GM23338 (cell line): ENCODE data around the gene MYCBP2. TPM values are rescaled to one million over a fixed set of nuclear protein-coding genes. Genes with fewer than 3 reads are reported as not detected.

Source experiments
- ATAC-seq: fragments of 200-7000 bp; cut with Tn5 transposase; 3 replicates; pipeline ENCODE4 v1.9.1; 2020
- DNase-seq: peaks from one replicate; pipeline ENCODE4 v3.0.0-alpha.2; 2015; ENCODE audit warnings: low spot score
- H2AFZ ChIP-seq: fragments of 200-600 bp; sonication (generic); 2 replicates; pipeline ENCODE4 v1.8.0; 2016; ENCODE audit warnings: antibody characterized with exemption, mild to moderate bottlenecking, moderate library complexity
- H3F3A ChIP-seq: fragments of 200-600 bp; sonication (generic); replicated peaks from 2 replicates; pipeline ENCODE4 v1.8.0; 2017; ENCODE audit warnings: antibody characterized with exemption, mixed run types, low read depth
- H3K27ac ChIP-seq: fragments of 200-600 bp; sonication (generic); 2 replicates; pipeline ENCODE4 v1.6.1; 2016; ENCODE audit warnings: low read depth
- H3K27me3 ChIP-seq: fragments of 200-600 bp; sonication (generic); 2 replicates; pipeline ENCODE4 v1.8.0; 2016; ENCODE audit warnings: mild to moderate bottlenecking, mixed run types, moderate library complexity; ENCODE audit not compliant: insufficient read depth
- H3K36me3 ChIP-seq: fragments of 200-600 bp; sonication (generic); 2 replicates; pipeline ENCODE4 v1.8.0; 2016; ENCODE audit warnings: mild to moderate bottlenecking; ENCODE audit not compliant: insufficient read depth
- H3K4me1 ChIP-seq: fragments of 200-600 bp; sonication (generic); 2 replicates; pipeline ENCODE4 v1.8.0; 2016; ENCODE audit warnings: mild to moderate bottlenecking, moderate library complexity; ENCODE audit not compliant: insufficient read depth
- H3K4me2 ChIP-seq: fragments of 200-600 bp; sonication (generic); 2 replicates; pipeline ENCODE4 v1.7.1; 2017; ENCODE audit warnings: mixed run types
- H3K4me3 ChIP-seq: fragments of 200-600 bp; sonication (generic); 2 replicates; pipeline ENCODE4 v1.6.1; 2016; ENCODE audit warnings: mixed run types
- H3K79me2 ChIP-seq: fragments of 200-600 bp; sonication (generic); replicated peaks from 2 replicates; pipeline ENCODE4 v1.8.0; 2017; ENCODE audit warnings: mild to moderate bottlenecking; ENCODE audit not compliant: insufficient read depth
- H3K9me2 ChIP-seq: fragments of 200-600 bp; sonication (generic); 2 replicates; pipeline ENCODE4 v1.8.0; 2017; ENCODE audit not compliant: insufficient read depth
- H4K20me1 ChIP-seq: fragments of 200-600 bp; sonication (generic); replicated peaks from 2 replicates; pipeline ENCODE4 v1.8.0; 2017; ENCODE audit warnings: mild to moderate bottlenecking; ENCODE audit not compliant: insufficient read depth
- H3K27ac Mint-ChIP-seq: 2 replicates; pipeline ENCODE4 v1.8.0; 2020; ENCODE audit warnings: inconsistent platforms, mild to moderate bottlenecking, moderate library complexity, mixed read lengths
- H3K27me3 Mint-ChIP-seq: 3 replicates; pipeline ENCODE4 v1.8.0; 2022; ENCODE audit warnings: low read depth, mild to moderate bottlenecking, moderate library complexity, mixed read lengths, inconsistent platforms; ENCODE audit not compliant: insufficient read depth, poor library complexity
- H3K36me3 Mint-ChIP-seq: 3 replicates; pipeline ENCODE4 v1.8.0; 2021; ENCODE audit warnings: low read depth, mild to moderate bottlenecking, inconsistent platforms, moderate library complexity, mixed read lengths
- H3K4me1 Mint-ChIP-seq: 3 replicates; pipeline ENCODE4 v1.8.0; 2020; ENCODE audit warnings: mild to moderate bottlenecking, inconsistent platforms, mixed read lengths
- H3K4me3 Mint-ChIP-seq: 3 replicates; pipeline ENCODE4 v1.8.0; 2021; ENCODE audit warnings: moderate library complexity, mild to moderate bottlenecking, inconsistent platforms, mixed read lengths
- H3K9me3 Mint-ChIP-seq: 3 replicates; pipeline ENCODE4 v1.8.0; 2020; ENCODE audit warnings: moderate library complexity, mild to moderate bottlenecking, inconsistent platforms, mixed read lengths
- CREB1 ChIP-seq: fragments of 250-450 bp; sonication (Bioruptor Pico); IDR thresholded peaks from 2 replicates; pipeline ENCODE4 v1.5.0; 2020; ENCODE audit warnings: low read depth, mild to moderate bottlenecking, moderate library complexity
- EZH2 ChIP-seq: fragments of 200-600 bp; sonication (generic); IDR thresholded peaks from one replicate; pipeline ENCODE4 v1.8.0; 2017; ENCODE audit warnings: antibody characterized with exemption, mild to moderate bottlenecking, low read depth; ENCODE audit not compliant: unreplicated experiment
- EZH2phosphoT487 ChIP-seq: fragments of 200-600 bp; sonication (generic); IDR thresholded peaks from one replicate; pipeline ENCODE4 v1.8.1; 2018; ENCODE audit warnings: antibody characterized with exemption; ENCODE audit not compliant: unreplicated experiment
- JUNB ChIP-seq: IDR thresholded peaks from one replicate; pipeline ENCODE4 v1.6.1; 2016; ENCODE audit warnings: antibody characterized with exemption; ENCODE audit not compliant: unreplicated experiment
- NANOG ChIP-seq: IDR thresholded peaks from 2 replicates; pipeline ENCODE4 v1.6.1; 2016; ENCODE audit warnings: antibody characterized with exemption, borderline replicate concordance
- POLR2AphosphoS5 ChIP-seq: IDR thresholded peaks from 2 replicates; pipeline ENCODE4 v1.6.1; 2016; ENCODE audit warnings: antibody characterized with exemption, low read depth
- STAT1 ChIP-seq: IDR thresholded peaks from one replicate; pipeline ENCODE4 v1.6.1; 2016; ENCODE audit warnings: antibody characterized with exemption; ENCODE audit not compliant: unreplicated experiment
- ZNF114 ChIP-seq: fragments of 250-450 bp; sonication (Bioruptor Pico); IDR thresholded peaks from 2 replicates; pipeline ENCODE4 v1.5.0; 2020; ENCODE audit warnings: mild to moderate bottlenecking, moderate library complexity
- ZNF331 ChIP-seq: fragments of 250-450 bp; sonication (Bioruptor Pico); IDR thresholded peaks from 2 replicates; pipeline ENCODE4 v1.5.0; 2020; ENCODE audit warnings: low read depth, mild to moderate bottlenecking, moderate library complexity
- polyA plus RNA-seq: library from polyadenylated mRNA; unstranded; fragments of >200 nt; fragmentation: Nextera tagmentation; extraction: Ambion mirVana; gene quantifications from 2 replicates; pipeline ENCODE4 v1.2.1, GENCODE V29; 2016
- total RNA-seq: library from RNA; depleted of rRNA; stranded (reverse); fragments of >200 nt; shearing (Covaris generic); gene quantifications from 2 replicates; pipeline ENCODE4 v1.2.3, GENCODE V29; 2014
- TF ChIP-seq, protein P1 (sequence below): IDR thresholded peaks from one replicate; pipeline ENCODE4 v1.6.1; 2018; ENCODE audit warnings: antibody characterized with exemption; ENCODE audit not compliant: unreplicated experiment
- TF ChIP-seq, protein P2 (sequence below): fragments of 250-450 bp; sonication (Bioruptor Pico); IDR thresholded peaks from 2 replicates; pipeline ENCODE4 v1.5.0; 2020; ENCODE audit warnings: mild to moderate bottlenecking, moderate library complexity
- TF ChIP-seq, protein P3 (sequence below), 2 experiments: fragments of 200-600 bp in 1 of 2; sonication (generic) in 1 of 2; conservative IDR thresholded peaks; 2 replicates each; pipeline versions ENCODE4 v1.5.1 to v1.6.1; 2016 to 2017; ENCODE audit warnings: antibody characterized with exemption in 2 of 2, low read depth in 2 of 2, mild to moderate bottlenecking in 2 of 2, moderate library complexity in 1 of 2

MYCBP2 gene
- total and polyA plus RNA-seq, 2 experiments from 2014 or later = 54.6 to 77.2 TPM

DNA sequence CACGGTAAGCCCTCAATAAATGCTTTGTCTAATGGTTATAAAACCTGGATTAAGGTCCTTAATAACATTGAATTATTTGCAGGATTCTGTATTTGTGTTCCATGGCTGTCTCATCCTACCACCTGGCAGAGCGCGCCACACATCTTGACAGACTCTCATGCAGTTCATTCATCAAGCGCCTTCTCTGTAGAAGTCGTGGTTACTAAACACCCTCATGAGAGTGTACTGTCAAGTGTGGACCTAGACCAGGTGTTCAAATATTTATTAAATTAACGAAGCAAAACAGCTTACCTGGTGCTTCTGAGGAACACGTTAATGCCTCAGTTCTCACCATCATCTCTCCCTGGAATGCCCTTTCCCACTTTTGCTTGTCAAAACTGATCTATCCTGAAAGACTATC, 286.8 kb downstream of the MYCBP2 start:
- H3K4me3 ChIP-seq = no peak overlapping the region
- H3K79me2 ChIP-seq = no peaks in the 10 kb centered on the region
- Mint-ChIP-seq H3K4me1 (no peaks in the 10 kb centered on the region), H3K27me3 (no peaks in the 10 kb centered on the region), H3K36me3 (no peaks in the 10 kb centered on the region), H3K27ac (no peak overlapping the region), H3K4me3 (no peak overlapping the region), H3K9me3 (no peaks in the 10 kb centered on the region)
- no peaks in the 10 kb centered on the region for H3F3A ChIP-seq
- H3K27ac ChIP-seq = no peak overlapping the region
- DNase-seq (no peak), ATAC-seq (no peak)
- H3K36me3 ChIP-seq = no peaks in the 10 kb centered on the region; the same call in 1 of the 2 replicates
- H4K20me1 ChIP-seq = no peaks in the 10 kb centered on the region
- H3K9me2 ChIP-seq = peaks cover 3% of the 10 kb centered on the region; the same call in 1 of the 2 replicates
- H3K4me2 ChIP-seq = no peak overlapping the region
- H2AFZ ChIP-seq = no peak overlapping the region
- no peaks in the 10 kb centered on the region for H3K4me1 ChIP-seq
- H3K27me3 ChIP-seq = no peaks in the 10 kb centered on the region
- TF ChIP-seq EZH2 (no peak), ZNF114 (CRISPR knock-in tag) (no peak), ZNF331 (CRISPR knock-in tag) (no peak), EZH2phosphoT487 (no peak), STAT1 (no peak), JUNB (no peak), CREB1 (CRISPR knock-in tag) (no peak), NANOG (no peak), POLR2AphosphoS5 (no peak)
- TF ChIP-seq, protein P1, sequence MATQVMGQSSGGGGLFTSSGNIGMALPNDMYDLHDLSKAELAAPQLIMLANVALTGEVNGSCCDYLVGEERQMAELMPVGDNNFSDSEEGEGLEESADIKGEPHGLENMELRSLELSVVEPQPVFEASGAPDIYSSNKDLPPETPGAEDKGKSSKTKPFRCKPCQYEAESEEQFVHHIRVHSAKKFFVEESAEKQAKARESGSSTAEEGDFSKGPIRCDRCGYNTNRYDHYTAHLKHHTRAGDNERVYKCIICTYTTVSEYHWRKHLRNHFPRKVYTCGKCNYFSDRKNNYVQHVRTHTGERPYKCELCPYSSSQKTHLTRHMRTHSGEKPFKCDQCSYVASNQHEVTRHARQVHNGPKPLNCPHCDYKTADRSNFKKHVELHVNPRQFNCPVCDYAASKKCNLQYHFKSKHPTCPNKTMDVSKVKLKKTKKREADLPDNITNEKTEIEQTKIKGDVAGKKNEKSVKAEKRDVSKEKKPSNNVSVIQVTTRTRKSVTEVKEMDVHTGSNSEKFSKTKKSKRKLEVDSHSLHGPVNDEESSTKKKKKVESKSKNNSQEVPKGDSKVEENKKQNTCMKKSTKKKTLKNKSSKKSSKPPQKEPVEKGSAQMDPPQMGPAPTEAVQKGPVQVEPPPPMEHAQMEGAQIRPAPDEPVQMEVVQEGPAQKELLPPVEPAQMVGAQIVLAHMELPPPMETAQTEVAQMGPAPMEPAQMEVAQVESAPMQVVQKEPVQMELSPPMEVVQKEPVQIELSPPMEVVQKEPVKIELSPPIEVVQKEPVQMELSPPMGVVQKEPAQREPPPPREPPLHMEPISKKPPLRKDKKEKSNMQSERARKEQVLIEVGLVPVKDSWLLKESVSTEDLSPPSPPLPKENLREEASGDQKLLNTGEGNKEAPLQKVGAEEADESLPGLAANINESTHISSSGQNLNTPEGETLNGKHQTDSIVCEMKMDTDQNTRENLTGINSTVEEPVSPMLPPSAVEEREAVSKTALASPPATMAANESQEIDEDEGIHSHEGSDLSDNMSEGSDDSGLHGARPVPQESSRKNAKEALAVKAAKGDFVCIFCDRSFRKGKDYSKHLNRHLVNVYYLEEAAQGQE = no peak
- TF ChIP-seq, protein P2, sequence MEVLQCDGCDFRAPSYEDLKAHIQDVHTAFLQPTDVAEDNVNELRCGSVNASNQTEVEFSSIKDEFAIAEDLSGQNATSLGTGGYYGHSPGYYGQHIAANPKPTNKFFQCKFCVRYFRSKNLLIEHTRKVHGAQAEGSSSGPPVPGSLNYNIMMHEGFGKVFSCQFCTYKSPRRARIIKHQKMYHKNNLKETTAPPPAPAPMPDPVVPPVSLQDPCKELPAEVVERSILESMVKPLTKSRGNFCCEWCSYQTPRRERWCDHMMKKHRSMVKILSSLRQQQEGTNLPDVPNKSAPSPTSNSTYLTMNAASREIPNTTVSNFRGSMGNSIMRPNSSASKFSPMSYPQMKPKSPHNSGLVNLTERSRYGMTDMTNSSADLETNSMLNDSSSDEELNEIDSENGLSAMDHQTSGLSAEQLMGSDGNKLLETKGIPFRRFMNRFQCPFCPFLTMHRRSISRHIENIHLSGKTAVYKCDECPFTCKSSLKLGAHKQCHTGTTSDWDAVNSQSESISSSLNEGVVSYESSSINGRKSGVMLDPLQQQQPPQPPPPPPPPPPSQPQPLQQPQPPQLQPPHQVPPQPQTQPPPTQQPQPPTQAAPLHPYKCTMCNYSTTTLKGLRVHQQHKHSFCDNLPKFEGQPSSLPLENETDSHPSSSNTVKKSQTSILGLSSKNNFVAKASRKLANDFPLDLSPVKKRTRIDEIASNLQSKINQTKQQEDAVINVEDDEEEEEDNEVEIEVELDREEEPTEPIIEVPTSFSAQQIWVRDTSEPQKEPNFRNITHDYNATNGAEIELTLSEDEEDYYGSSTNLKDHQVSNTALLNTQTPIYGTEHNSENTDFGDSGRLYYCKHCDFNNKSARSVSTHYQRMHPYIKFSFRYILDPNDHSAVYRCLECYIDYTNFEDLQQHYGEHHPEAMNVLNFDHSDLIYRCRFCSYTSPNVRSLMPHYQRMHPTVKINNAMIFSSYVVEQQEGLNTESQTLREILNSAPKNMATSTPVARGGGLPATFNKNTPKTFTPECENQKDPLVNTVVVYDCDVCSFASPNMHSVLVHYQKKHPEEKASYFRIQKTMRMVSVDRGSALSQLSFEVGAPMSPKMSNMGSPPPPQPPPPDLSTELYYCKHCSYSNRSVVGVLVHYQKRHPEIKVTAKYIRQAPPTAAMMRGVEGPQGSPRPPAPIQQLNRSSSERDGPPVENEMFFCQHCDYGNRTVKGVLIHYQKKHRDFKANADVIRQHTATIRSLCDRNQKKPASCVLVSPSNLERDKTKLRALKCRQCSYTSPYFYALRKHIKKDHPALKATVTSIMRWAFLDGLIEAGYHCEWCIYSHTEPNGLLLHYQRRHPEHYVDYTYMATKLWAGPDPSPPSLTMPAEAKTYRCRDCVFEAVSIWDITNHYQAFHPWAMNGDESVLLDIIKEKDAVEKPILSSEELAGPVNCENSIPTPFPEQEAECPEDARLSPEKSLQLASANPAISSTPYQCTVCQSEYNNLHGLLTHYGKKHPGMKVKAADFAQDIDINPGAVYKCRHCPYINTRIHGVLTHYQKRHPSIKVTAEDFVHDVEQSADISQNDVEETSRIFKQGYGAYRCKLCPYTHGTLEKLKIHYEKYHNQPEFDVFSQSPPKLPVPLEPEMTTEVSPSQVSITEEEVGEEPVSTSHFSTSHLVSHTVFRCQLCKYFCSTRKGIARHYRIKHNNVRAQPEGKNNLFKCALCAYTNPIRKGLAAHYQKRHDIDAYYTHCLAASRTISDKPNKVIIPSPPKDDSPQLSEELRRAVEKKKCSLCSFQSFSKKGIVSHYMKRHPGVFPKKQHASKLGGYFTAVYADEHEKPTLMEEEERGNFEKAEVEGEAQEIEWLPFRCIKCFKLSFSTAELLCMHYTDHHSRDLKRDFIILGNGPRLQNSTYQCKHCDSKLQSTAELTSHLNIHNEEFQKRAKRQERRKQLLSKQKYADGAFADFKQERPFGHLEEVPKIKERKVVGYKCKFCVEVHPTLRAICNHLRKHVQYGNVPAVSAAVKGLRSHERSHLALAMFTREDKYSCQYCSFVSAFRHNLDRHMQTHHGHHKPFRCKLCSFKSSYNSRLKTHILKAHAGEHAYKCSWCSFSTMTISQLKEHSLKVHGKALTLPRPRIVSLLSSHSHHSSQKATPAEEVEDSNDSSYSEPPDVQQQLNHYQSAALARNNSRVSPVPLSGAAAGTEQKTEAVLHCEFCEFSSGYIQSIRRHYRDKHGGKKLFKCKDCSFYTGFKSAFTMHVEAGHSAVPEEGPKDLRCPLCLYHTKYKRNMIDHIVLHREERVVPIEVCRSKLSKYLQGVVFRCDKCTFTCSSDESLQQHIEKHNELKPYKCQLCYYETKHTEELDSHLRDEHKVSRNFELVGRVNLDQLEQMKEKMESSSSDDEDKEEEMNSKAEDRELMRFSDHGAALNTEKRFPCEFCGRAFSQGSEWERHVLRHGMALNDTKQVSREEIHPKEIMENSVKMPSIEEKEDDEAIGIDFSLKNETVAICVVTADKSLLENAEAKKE (CRISPR knock-in tag) = no peak
- TF ChIP-seq, protein P3, sequence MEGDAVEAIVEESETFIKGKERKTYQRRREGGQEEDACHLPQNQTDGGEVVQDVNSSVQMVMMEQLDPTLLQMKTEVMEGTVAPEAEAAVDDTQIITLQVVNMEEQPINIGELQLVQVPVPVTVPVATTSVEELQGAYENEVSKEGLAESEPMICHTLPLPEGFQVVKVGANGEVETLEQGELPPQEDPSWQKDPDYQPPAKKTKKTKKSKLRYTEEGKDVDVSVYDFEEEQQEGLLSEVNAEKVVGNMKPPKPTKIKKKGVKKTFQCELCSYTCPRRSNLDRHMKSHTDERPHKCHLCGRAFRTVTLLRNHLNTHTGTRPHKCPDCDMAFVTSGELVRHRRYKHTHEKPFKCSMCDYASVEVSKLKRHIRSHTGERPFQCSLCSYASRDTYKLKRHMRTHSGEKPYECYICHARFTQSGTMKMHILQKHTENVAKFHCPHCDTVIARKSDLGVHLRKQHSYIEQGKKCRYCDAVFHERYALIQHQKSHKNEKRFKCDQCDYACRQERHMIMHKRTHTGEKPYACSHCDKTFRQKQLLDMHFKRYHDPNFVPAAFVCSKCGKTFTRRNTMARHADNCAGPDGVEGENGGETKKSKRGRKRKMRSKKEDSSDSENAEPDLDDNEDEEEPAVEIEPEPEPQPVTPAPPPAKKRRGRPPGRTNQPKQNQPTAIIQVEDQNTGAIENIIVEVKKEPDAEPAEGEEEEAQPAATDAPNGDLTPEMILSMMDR (conservative IDR thresholded peaks at IDR 0.05; ENCODE audit: low read depth in 2 of 2) = no peak
